Measurements from ENCODE around the gene BMAL1. TPM values are rescaled to one million over a fixed set of nuclear protein-coding genes. Genes with fewer than 3 reads are reported as not detected.

BMAL1 gene
- total RNA-seq, 4 donors from 2014 or later: 19.4 to 87.5 (median 39.7) TPM

GRCh38 chr11:13415201-13415600 lies 137.6 kb downstream of the BMAL1 start:
- no peak for TF ChIP-seq POLR2A (IDR thresholded peaks at IDR 0.05)
- no peak for TF ChIP-seq CTCF (IDR thresholded peaks at IDR 0.05)
- H3K9me3 ChIP-seq: no peaks in the 10 kb centered on the region
- H3K4me3 ChIP-seq: no peak overlapping the region
- DNase-seq: no peak
- no peaks in the 10 kb centered on the region for H3K27me3 ChIP-seq
- peaks cover 0 to 52% (median 0%) of the 10 kb centered on the region in 3 donors for H3K36me3 ChIP-seq
- H3K27ac ChIP-seq: no peak overlapping the region
- no peaks in the 10 kb centered on the region for H3K4me1 ChIP-seq

GRCh38 chr11:13421561-13421960 lies 144.0 kb downstream of the BMAL1 start:
- H3K4me3 ChIP-seq: no peak overlapping the region
- peaks cover 0 to 9% (median 0%) of the 10 kb centered on the region in 3 donors for H3K36me3 ChIP-seq
- DNase-seq: no peak
- no peak for TF ChIP-seq POLR2A (IDR thresholded peaks at IDR 0.05)
- no peak for TF ChIP-seq CTCF (IDR thresholded peaks at IDR 0.05)
- H3K27ac ChIP-seq: no peak overlapping the region
- H3K9me3 ChIP-seq: no peaks in the 10 kb centered on the region
- no peaks in the 10 kb centered on the region for H3K4me1 ChIP-seq
- H3K27me3 ChIP-seq: no peaks in the 10 kb centered on the region

- Histone ChIP-seq H3K27ac (no peak overlapping the region), H3K36me3 (peaks cover 0 to 4% (median 0%) of the 10 kb centered on the region in 3 donors), H3K9me3 (no peaks in the 10 kb centered on the region), H3K4me1 (no peaks in the 10 kb centered on the region), H3K4me3 (no peak overlapping the region), H3K27me3 (no peaks in the 10 kb centered on the region)
- no peak for DNase-seq
- TF ChIP-seq CTCF (IDR thresholded peaks at IDR 0.05) (no peak), POLR2A (IDR thresholded peaks at IDR 0.05) (no peak)
Measured at GRCh38 chr11:13423372-13423771, 145.8 kb downstream of the BMAL1 start.

GRCh38 chr11:13427440-13427839 lies 149.8 kb downstream of the BMAL1 start:
- H3K36me3 ChIP-seq: no peaks in the 10 kb centered on the region
- no peak overlapping the region for H3K27ac ChIP-seq
- H3K4me1 ChIP-seq: no peaks in the 10 kb centered on the region
- H3K9me3 ChIP-seq: no peaks in the 10 kb centered on the region
- no peak for DNase-seq
- TF ChIP-seq CTCF (IDR thresholded peaks at IDR 0.05) (no peak), POLR2A (IDR thresholded peaks at IDR 0.05) (no peak)
- no peaks in the 10 kb centered on the region for H3K27me3 ChIP-seq
- no peak overlapping the region for H3K4me3 ChIP-seq

- no peak for DNase-seq
- no peak overlapping the region for H3K27ac ChIP-seq
- TF ChIP-seq CTCF (IDR thresholded peaks at IDR 0.05): no peak
- no peak for TF ChIP-seq POLR2A (IDR thresholded peaks at IDR 0.05)
- no peak overlapping the region for H3K4me3 ChIP-seq
- no peaks in the 10 kb centered on the region for H3K9me3 ChIP-seq
- H3K4me1 ChIP-seq: no peaks in the 10 kb centered on the region
- no peaks in the 10 kb centered on the region for H3K27me3 ChIP-seq
- H3K36me3 ChIP-seq: no peaks in the 10 kb centered on the region
Measured at GRCh38 chr11:13429288-13429687, 151.7 kb downstream of the BMAL1 start.

- Histone ChIP-seq H3K27me3 (no peaks in the 10 kb centered on the region), H3K9me3 (no peaks in the 10 kb centered on the region), H3K4me1 (no peaks in the 10 kb centered on the region), H3K4me3 (no peak overlapping the region), H3K36me3 (no peaks in the 10 kb centered on the region), H3K27ac (no peak overlapping the region)
- TF ChIP-seq POLR2A (IDR thresholded peaks at IDR 0.05) (no peak), CTCF (IDR thresholded peaks at IDR 0.05) (no peak)
- no peak for DNase-seq
Measured at GRCh38 chr11:13429836-13430235, 152.2 kb downstream of the BMAL1 start.

Measured in Peyer's patch (tissue), 4 donors.